HUDEP-2 (cell line): ENCODE results near the gene MAN2B1.
"Not testable (repeated sequence)": the region's sequence is repeated elsewhere in the genome, so short reads cannot be mapped to it uniquely, and the experiment has no call there.

Experiments used
- DNase-seq, 76 experiments: peaks; one replicate each; lab custom pipeline; 2025; ENCODE audit not compliant: unreplicated experiment in 76 of 76; lab: John Stamatoyannopoulos, UW

The MAN2B1 gene

GRCh38 chr19:12664406-12665280, 1.9 kb downstream of the MAN2B1 start:
- DNase-seq = peak in 59 of 76 experiments; percentile 14 to 75 (median 40)

GRCh38 chr19:12660980-12661379, 5.6 kb downstream of the MAN2B1 start:
- DNase-seq = no peak

DNA sequence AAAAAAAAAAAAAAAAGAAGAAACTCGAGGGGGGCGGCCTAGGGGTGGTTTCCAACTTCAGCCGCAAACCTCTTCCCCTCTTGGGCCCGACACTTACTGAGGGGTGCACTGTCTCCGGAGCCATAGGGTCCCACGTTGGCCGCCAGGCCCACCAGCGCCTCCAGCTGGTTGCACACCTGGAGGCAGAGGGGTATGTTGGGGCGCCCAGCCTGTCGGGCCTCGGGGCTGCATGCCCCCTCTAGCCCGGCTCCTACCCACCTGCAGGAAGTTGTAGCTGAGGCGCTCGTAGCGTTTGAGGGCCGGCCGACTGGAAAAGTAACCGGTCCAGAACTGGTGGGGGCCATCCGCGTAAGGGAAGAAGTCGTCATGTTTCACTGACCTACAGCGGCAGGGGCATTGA, 8.6 kb downstream of the MAN2B1 start:
- DNase-seq = no peak

- peak in 5 of 76 experiments; percentile 13 to 21 (median 17) for DNase-seq
Observed at GRCh38 chr19:12656899-12657571, 9.5 kb downstream of the MAN2B1 start.

- DNase-seq = no peak
Observed at GRCh38 chr19:12655546-12655945, 11.0 kb downstream of the MAN2B1 start.

GRCh38 chr19:12652219-12652618, 14.3 kb downstream of the MAN2B1 start:
- DNase-seq = no peak

DNA sequence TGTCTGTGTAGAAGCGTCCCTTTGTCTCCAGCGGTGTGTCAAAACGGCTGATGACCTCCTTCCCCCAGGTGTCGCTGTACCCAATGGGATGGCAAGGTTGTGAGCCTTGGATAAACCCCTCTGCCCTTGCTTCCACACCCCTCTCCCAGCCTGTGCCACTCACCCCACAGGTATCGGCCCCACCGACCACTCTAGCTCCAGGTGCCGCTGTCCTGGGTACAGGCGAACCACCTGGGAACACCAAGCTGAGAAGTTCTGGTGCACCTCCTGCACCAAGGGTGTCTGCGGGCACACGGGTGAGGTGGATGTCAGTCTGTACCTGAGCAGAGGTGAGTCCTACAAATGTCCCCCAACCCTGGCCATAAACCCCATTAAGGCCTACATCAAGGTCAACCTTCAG, 16.6 kb downstream of the MAN2B1 start:
- no peak for DNase-seq

GRCh38 chr19:12648088-12648487, 18.5 kb downstream of the MAN2B1 start:
- DNase-seq = no peak

GRCh38 chr19:12647490-12648071, 19.0 kb downstream of the MAN2B1 start:
- peak in 24 of 76 experiments; percentile 11 to 63 (median 22) for DNase-seq

GRCh38 chr19:12647047-12647446, 19.5 kb downstream of the MAN2B1 start:
- no peak for DNase-seq

GRCh38 chr19:12646551-12646950, 20.0 kb downstream of the MAN2B1 start:
- no peak for DNase-seq

- DNase-seq = not testable (repeated sequence)
Observed at GRCh38 chr19:12643716-12644115, 22.8 kb downstream of the MAN2B1 start.

- no peak for DNase-seq
Observed at GRCh38 chr19:12642506-12642905, 24.0 kb downstream of the MAN2B1 start.

DNA sequence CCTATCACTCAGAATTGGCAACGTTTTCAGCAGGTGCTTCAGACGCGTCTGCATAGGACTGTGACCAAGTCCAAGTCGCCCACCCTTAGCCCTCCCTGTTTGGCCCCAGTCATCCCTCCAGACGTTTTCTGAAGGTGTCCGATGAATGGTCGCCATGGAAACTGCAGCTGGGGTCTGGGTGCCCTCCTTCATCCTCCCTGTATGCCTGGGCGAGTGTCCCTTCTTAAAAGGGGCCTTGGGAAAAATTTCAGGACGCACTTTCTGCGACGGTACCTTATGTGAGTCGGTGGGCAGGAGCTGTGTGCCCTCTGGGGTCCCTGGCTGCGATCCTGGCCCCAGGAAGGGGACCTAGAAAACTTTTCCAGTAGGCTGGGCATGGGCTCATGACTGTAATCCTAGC, 25.1 kb downstream of the MAN2B1 start:
- no peak for DNase-seq

DNA sequence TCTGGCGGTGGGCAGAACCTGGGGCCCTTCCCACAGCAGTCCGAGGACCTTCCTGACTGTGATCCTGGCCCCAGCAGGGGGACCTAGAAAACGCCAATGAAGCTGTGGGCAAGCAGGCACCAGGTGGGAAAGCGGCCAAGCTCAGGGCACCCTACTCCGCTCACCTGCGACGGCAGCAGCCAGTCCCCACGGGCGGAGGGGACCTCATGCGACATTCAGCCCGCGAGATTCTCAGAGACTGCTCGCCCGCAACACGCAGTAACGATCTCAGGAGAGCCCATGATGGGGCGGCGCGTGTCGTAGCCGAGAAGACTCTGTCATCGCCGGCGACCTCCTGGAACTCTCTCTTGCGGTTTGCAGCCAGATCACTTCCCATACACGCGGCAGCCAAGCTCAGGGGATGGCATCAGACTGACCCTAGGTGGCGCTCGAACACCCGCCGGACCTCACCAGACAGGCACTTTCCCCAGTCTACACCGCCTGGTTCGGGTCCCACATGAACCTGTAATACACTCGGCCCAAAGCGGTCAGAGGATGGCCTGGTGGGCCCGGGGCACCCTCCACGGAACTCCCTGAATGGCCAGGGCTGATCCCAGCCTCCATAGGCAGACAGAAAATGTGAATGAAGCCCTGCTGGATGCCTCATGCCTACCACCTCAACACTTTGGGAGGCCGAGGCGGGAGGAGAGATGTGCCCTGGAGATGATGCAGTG, 26.5 kb downstream of the MAN2B1 start:
- DNase-seq = peak in 67 of 76 experiments; percentile 25 to 86 (median 68)

DNA sequence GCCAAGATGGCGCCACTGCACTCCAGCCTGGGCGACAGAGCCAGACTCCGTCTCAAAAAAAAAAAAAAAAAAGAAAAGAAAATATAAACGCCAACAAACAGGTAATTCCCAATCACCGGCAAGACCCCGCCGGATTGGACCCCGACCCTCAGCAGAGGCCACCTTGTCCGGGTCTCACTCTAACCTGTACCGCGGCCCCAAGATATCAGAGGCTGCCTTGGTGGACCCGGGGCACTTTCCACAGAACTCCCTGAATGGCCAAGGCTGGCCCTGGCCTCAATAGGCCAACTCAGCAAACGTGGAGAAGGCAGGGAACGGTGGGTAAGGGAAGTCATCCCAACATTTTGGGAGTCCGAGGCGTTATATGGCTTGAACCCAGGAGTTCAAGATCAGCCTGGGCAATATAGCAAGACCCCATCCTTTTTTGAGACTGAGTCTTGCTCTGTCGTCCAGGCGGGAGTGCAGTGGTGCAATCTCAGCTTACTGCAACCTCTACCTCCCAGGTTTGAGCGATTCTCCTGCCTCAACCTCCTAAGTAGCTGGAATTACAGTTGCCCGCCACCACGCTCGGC, 27.8 kb downstream of the MAN2B1 start:
- DNase-seq = no peak

DNA sequence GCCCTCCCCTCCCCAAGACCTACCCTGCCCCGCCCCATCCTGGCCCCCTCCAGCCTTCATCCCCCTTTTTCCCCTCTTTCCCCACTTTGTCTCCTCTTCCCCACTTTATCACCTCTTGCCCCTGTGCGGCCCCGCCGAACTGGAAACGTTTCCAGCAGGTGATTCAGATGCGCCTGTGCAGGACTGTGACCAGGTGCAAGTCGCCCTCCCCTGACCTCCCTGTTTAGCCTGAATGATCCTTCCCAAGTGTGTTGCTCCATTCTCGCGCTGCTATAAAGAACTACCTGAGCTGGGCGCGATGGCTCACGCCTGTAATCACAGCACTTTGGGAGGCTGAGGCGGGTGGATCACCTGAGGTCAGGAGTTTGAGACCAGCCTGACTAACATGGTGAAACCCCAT, 29.9 kb downstream of the MAN2B1 start:
- no peak for DNase-seq

DNA sequence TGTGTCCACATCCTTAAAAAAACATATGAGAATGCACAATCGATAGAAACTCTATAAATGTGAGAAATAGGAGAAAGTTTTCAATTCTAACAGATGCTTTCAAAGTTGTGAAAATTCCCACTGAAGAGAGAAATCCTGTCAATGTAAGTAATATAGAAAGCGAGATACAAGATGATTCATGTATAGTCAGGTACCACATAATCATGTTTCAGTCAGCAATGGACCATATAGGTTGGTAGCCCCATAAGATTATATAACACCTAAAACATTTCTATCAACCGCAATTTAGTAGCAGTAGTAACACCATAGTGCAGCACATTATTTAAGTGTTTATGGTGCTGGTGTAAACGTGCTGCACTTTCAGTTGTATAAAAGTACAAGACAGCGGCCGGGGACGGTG, 37.3 kb downstream of the MAN2B1 start:
- no peak for DNase-seq

- no peak for DNase-seq
Observed at GRCh38 chr19:12628040-12629022, 38.2 kb downstream of the MAN2B1 start.
